NB4 (cell line): ENCODE data around the gene DEAF1.
A peak's percentile ranks its signal among the peaks of the same experiment; 100 is the strongest.

Experiments used
- DNase-seq: peaks from one replicate; pipeline ENCODE4 v3.0.0; 2010; ENCODE audit warnings: low read depth
- H3K4me3 ChIP-seq: one replicate; pipeline ENCODE4 v1.5.1; 2011; ENCODE audit warnings: mild to moderate bottlenecking, low read depth, low read length, moderate library complexity
- CTCF ChIP-seq: IDR thresholded peaks from one replicate; pipeline ENCODE4 v1.5.1; 2012; ENCODE audit warnings: low read depth, low read length
- MAX ChIP-seq: IDR thresholded peaks from 2 replicates; pipeline ENCODE4 v1.6.1; 2011; ENCODE audit warnings: low read depth, low read length
- MYC ChIP-seq: IDR thresholded peaks from 2 replicates; pipeline ENCODE4 v1.6.1; 2011; ENCODE audit warnings: low read depth, low read length
- POLR2A ChIP-seq: IDR thresholded peaks from 2 replicates; pipeline ENCODE4 v1.6.1; 2011; ENCODE audit warnings: mild to moderate bottlenecking; ENCODE audit not compliant: insufficient read length; ENCODE audit errors: extremely low read depth

The DEAF1 gene

GRCh38 chr11:662689-663274 lies 32.2 kb downstream of the DEAF1 start:
- peak; percentile 53 for DNase-seq
- no peak overlapping the region for H3K4me3 ChIP-seq
- TF ChIP-seq MAX (no peak), CTCF (peak; percentile 51), POLR2A (no peak)

- no peak for DNase-seq
- no peak for TF ChIP-seq POLR2A
- no peak for TF ChIP-seq MAX
- no peak for TF ChIP-seq CTCF
- TF ChIP-seq MYC, result no peak
- no peak overlapping the region for H3K4me3 ChIP-seq
Observed at GRCh38 chr11:660681-661444, 34.2 kb downstream of the DEAF1 start.

- TF ChIP-seq CTCF, result no peak
- TF ChIP-seq MAX, result no peak
- TF ChIP-seq POLR2A, result no peak
- no peak for TF ChIP-seq MYC
- no peak overlapping the region for H3K4me3 ChIP-seq
- no peak for DNase-seq
Observed at GRCh38 chr11:660281-660680, 34.7 kb downstream of the DEAF1 start.

GRCh38 chr11:659532-660085 lies 35.4 kb downstream of the DEAF1 start:
- H3K4me3 ChIP-seq, result no peak overlapping the region
- DNase-seq, result no peak
- no peak for TF ChIP-seq MAX
- no peak for TF ChIP-seq CTCF
- TF ChIP-seq MYC, result no peak
- TF ChIP-seq POLR2A, result no peak

GRCh38 chr11:657691-658126 lies 37.3 kb downstream of the DEAF1 start:
- TF ChIP-seq POLR2A (no peak), CTCF (no peak), MYC (no peak), MAX (no peak)
- H3K4me3 ChIP-seq, result no peak overlapping the region
- no peak for DNase-seq
